GM19099 (cell line): ENCODE measurements around the gene FBXL16.

Experiments used
- POLR2A ChIP-seq: IDR thresholded peaks from 3 replicates; pipeline ENCODE4 v1.6.1; 2011; ENCODE audit warnings: low read depth; ENCODE audit not compliant: insufficient read length; ENCODE audit errors: extremely low read depth

FBXL16 gene

DNA sequence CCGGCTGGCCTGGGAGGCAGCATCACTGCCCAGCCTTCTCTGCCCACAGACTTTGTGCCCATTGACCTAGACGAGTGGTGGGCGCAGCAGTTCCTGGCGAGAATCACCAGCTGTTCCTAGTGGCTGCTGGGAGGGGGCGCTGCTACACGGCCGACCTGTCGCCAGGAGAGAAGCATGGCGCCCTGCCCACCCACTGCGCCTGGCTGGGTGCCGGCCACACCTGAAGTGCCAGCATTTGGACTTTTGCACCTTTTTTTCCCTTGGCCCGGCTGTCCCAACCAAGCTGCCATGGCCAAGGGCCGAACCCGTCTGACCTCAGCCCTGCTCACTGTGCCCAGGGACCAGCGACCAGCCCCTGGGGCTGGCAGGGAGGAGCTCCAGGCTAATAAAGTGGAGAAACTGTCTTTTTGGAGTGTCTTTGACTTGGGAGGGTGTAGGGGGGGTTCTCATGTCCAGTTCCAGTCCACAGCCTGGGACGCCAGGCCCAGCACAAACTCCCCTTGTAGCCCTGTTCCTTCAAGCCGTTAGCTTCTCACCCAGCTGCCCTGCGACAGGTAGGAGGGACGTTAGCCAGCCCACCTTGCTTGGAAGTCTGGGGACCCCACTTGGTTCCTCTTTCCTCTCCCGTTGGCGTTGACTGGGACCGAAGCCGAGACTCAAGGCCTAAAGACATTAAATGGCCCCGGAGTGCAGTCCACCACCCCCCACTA is 57.4 kb downstream of the FBXL16 start:
- TF ChIP-seq POLR2A, result no peak

DNA sequence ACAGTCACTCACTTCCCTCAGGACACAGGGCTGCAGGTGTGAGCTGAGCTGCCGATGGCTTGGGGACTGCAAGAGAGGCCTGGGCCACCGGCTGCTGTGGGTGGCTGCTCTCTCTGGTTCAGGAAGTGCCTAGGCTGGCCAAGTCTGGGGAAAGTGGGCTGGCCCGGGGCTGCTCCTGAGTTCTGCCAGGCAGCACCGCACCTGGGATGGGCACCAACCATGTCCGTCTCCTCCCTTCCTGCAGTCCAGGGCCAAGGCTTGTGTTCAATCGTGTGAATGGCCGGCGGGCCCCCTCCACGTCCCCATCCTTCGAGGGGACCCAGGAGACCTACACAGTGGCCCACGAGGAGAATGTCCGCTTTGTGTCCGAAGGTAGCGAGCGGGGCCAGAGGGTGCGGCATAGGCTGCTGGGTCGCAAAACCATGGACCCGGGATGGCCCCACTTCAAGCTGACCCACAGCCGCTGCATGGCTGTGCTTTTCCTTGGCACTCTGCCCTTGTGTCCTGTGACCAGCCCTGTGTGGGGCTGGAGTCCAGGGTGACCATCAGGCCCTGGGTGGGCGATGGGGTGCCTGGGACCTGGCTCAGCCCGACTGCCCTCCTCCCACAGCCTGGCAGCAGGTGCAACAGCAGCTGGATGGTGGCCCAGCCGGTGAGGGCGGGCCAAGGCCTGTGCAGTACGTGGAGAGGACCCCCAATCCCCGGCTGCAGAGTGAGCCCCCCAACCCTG is 58.3 kb downstream of the FBXL16 start:
- TF ChIP-seq POLR2A, result peak; percentile 17

DNA sequence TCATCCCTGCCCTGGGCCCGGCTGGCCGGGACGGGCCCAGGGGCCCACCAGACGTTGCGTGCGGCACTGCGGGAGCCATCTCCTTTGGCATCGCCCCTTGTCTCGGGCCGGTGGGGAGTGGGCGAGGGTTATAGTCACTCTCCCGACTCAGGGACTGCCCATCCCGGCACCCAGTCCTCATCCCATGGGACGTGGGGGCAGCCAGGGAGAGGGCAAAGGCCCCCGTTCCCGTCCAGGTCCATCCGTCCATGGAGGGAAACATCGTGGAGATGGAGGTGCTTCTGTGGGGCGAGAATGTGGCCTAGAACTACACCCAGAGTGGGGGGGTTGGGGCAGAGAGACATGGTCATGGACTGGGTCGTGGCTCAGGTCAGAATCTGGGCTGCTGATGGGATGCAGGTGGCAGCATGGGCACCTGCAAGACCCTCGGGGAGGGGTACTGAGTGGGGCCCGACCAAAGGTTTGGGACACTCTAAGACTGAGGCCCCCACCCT is 58.9 kb downstream of the FBXL16 start:
- no peak for TF ChIP-seq POLR2A

DNA sequence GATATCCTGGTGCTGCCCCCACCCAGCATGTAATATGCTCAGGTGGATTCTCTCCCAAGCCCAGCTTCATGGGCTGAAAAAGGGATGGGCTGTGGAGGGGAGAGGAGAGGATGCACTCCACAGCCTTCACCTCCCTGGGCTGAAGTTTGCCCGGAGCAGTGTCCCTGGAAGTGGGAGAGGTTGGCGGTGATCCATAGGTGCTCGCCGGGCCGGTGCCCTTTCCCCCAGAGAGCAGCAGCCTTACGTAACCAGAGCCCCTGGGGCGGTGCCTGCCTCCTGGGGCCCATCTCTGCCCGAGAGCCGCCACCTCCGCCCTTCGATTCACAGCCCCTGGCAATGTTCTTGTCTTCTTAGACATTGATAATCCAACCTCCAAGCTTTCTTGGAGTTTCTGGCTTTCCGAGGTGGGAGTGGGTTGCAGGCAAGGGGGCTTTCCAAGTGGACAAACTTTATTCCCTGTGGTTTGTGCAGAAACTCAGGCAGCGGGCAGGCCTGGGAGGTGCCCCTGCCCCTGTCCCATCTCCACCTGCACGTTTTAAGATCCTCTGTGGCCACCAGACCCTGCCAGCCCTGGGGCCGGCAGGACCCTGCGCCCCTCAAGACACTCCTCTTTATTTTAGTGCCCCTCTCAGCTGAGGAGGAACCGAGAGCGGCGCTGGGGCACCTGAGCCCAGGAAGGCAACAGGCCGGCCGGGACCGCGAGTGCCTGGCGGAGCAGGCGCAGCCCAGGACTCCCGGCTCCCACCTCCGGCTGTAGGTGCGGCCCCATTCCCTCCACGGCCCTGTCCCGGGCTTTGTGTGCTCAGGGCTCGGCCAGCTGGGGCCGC is 59.5 kb downstream of the FBXL16 start:
- TF ChIP-seq POLR2A, result no peak

DNA sequence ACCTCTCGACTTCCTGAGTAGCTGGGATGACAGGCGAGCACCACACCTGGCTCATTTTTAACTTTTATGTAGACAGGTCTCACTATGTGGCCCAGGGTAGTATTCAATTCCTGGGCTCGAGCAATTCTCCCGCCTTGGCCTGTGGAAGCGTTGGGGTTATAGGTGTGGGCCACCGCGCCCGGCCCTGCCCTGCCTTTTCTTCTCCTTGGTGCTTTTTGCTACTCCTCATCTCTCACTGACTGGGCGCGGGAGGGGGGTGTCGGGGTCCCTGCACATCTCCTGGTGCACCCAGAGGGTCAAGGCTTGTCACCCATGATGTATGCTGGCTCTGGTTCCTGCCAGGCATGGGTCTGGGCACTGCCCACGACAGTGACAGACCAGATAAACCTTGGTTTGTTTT is 61.0 kb downstream of the FBXL16 start:
- TF ChIP-seq POLR2A, result no peak

- no peak for TF ChIP-seq POLR2A
Measured at GRCh38 chr16:643050-643368, 62.6 kb downstream of the FBXL16 start.
